GF-D8 (cell line): ENCODE data around the gene CHRNG.
A peak's percentile ranks its signal among the peaks of the same experiment; 100 is the strongest.
"Not testable (repeated sequence)": the region's sequence is repeated elsewhere in the genome, so short reads cannot be mapped to it uniquely, and the experiment has no call there.

ENCODE experiments used
- DNase-seq: peaks from one replicate; lab custom pipeline; 2025; lab: John Stamatoyannopoulos, UW

Gene CHRNG

DNA sequence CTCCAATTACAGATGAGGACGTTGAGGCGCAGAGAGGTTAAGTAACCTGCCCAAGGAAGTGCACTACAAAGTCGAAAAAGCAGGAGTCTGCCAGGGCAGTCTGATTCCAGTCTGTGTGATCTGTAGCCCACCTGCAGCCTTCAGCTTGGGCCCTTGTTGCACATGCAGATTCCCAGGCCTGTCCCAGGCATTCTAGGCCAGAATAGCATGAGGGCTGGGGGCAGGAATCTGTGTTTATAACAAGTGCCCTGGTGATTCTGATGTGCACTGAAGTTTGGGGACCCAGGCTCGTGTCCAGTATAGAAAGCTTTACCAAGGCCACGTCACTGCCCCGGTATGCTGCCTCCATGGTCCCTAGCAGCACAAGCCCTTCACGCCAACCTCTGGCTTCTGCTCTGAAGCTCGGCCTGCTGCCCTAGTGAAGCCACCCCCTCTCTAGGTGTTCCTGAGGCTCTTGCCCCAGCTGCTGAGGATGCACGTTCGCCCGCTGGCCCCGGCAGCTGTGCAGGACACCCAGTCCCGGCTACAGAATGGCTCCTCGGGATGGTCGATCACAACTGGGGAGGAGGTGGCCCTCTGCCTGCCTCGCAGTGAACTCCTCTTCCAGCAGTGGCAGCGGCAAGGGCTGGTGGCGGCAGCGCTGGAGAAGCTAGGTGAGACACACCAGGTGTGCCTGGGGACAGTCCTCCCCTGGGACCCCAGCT, 4.6 kb downstream of the CHRNG start:
- DNase-seq = no peak

GRCh38 chr2:232544674-232545073, 5.2 kb downstream of the CHRNG start:
- no peak for DNase-seq

GRCh38 chr2:232545511-232546375, 6.3 kb downstream of the CHRNG start:
- no peak for DNase-seq

DNA sequence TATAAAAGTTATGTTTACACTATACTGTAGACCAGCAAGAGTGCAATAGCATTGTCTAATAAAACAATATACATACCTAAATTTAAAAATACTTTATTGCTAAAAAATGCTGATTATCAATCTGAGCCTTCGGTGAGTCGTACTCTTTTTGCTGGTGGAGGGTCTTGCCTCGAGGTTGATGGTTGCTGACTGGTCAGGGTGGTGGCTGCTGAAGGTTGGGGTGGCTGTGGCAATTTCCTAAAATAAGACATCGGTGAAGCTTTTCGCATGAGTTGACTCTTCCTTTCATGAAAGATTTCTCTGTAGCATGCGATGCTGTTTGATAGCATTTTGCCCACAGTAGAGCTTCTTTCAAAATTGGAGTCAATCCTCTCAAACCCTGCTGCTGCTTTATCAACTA, 8.5 kb downstream of the CHRNG start:
- DNase-seq = no peak

DNA sequence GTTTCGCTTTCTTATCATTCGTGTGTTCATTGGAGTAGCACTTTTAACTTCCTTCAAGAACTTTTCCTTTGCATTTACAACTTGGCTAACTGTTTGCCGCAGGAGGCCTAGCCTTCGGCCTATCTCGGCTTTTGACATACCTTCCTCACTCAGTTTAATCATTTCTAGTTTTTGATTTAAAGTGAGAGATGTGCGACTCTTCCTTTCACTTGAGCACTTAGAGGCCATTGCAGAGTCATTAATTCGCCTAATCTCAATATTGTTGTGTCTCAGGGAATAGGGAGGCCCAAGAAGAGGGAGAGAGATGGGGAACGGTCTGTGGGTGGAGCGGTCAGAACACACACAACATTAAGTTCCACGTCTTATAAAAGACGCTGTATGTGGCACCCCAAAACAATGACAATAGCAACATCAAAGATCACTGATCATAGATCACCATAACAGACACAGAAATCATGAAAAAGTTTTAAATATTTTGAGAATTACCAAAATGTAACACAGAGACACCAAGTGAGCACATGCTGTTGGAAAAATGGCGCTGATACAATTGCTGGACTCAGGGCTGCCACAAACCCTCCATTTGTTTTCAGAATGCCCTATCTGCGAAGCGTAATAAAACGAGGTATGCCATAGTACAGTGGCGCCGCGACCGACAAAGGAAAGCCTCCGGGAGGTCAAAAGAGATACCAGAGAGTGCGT, 10.3 kb downstream of the CHRNG start:
- DNase-seq = no peak

DNA sequence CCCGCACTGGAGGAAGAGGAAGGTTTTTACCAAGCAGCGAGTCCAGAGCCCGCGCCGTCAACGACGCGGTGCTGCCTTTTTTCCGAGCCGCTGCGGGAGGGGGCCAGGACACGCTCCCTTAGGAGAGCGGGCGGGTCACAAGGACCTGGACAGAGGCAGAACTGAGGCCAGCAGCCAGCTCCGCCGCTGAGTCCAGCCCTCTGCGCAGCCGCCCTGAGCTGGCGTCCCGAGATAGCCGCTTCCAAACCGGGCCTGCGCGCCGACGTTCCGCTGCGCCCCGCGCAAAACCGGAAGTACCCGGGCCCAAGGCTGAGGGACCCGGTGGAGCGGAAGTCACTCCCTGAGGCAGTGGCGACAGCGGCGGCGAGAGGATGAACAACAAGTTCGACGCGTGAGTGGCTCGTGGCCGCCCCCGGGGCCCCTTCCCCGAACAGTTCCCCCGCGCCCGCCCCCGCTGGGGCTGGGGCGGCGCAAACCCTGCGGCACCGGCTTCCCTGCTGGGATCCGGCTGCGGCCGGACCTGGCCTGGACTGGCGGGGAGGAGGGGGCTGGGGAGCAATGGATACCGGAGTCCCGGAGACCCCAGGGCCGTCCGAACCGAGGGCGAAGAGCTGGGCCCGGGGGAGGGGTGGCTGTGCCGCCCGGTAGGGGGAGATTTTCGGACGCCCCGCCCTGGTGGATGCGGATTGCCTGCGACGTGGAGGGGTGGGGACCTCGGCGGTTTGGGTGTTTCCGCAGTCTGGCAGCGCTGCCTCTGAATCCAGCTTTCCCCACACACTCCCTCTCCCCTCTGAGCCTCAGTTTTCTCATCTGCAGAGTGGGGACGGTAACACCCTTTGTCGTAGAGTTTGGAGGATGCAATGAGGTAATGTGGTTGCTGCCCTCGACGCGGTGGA, 11.1 kb downstream of the CHRNG start, which contains the start of the genes EIF4E2 and TIGD1:
Gene EIF4E2 (plus strand): TSS at position 336 of the 896 bp plus-strand sequence. CDS start 36 bp downstream, at position 372.
Gene TIGD1 (minus strand): TSS at position 204 of the 896 bp plus-strand sequence. CDS start 675 bp downstream, outside the sequence.
- peak; percentile 72 for DNase-seq

DNA sequence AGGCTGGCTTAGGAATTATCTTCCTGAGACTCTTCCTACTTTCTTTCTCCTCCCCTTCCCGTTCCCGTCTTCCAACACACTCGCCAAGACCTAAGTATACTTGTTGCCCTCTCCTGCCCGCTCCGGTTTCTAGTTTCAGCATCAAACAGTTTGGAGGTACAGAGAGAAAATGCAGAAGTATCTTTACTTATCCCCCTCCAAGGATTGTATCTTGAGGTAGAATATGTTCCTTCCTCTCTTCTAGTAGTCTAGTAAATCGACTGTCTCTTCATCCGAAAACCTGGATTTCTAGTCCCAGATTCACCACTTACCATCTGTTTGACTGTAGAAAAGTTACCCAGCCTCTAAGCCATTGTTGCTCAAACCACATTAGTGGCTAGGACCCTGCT, 11.8 kb downstream of the CHRNG start:
- no peak for DNase-seq

DNA sequence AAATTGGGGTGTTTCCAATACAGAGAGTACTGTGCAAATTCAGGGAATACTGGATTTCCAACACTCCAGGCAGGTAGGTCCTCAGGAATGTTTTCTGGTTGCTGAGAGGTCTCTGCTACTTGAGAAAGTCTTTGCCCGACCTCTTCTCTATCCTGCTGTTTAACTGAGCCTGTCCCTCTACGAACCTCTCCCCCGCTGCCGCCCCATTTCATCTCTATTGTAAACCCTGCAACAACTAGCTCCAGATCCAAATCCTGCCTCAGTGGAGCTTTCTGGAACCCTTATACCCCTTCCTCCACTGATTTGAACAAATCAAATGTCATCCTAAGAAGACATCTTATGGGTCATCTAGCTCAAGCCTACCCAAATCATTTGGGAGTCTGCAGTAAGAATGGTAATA, 12.3 kb downstream of the CHRNG start:
- DNase-seq = no peak

- DNase-seq = no peak
These were observed 16.9 kb downstream of the CHRNG start for GRCh38 chr2:232556426-232556825.

GRCh38 chr2:232562515-232563151, 23.1 kb downstream of the CHRNG start:
- DNase-seq = no peak

GRCh38 chr2:232563580-232563979, 24.1 kb downstream of the CHRNG start:
- no peak for DNase-seq

DNA sequence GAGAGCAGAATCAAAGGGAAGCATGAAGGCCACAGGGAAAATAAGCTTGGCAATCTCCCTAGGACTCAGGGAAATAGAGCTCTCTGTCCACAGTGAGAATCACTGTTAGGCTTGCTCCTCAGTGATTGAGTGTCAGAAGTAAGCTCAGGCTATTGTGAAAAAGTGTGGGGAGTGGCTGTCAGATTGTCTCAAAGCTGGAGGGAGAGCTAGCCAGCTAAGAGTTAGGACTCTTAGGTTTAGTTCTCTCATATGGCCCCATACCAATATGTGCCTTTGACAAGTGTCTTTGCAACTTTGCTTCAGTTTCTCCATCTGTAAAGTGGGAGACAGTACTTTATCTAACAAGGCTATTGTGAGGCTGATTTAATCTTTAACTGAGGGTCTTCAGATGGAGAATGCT, 28.2 kb downstream of the CHRNG start:
- DNase-seq = no peak

GRCh38 chr2:232568161-232568560, 28.7 kb downstream of the CHRNG start:
- DNase-seq = no peak

GRCh38 chr2:232569541-232569940, 30.0 kb downstream of the CHRNG start:
- DNase-seq = no peak

GRCh38 chr2:232570481-232570880, 31.0 kb downstream of the CHRNG start:
- not testable (repeated sequence) for DNase-seq

DNA sequence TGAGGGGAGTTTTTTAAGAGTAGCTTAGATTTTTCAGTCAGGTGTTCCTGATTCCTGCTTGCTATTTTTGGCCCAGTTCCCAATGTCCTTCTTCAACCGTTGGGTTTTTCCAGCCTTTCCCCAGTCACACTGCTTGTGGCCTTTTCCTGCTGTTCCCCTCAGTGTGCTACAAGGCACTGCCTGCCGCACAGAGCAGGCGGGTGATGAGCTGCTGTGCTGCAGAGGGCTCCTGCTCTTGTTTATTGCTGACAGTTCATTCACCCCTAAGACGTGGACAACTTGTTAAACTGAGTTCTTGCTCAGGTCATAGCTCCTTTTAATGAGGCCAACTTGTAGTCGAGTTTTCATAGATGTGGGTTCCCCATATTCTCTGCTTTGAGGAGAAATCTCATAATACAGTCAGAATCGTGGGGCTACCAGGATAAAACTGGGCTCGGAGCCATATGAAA, 31.6 kb downstream of the CHRNG start:
- DNase-seq = no peak

DNA sequence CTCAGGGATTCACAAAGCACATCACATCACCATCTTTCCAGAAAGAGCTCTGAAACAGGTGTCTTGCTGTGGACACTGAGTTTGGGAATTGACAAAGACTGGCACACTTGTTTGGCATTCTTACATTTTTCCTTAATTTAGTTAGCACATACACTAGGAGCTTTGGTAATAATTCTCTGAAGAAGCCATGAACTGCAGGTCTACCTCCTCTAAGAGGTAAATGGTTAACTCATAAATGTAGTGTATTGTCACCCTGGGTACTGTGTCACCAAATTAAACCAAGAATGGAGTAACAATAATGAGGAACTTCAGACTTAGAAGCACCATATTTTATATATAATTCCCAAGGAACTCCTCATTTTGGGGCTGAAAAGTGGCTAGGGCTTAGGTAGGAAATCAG, 33.5 kb downstream of the CHRNG start:
- no peak for DNase-seq

- DNase-seq = no peak
These were observed 34.4 kb downstream of the CHRNG start for GRCh38 chr2:232573771-232574435.

GRCh38 chr2:232574674-232575403, 35.3 kb downstream of the CHRNG start:
- DNase-seq = no peak

GRCh38 chr2:232575404-232575746, 35.9 kb downstream of the CHRNG start:
- no peak for DNase-seq
